OCI-LY7 (cell line): ENCODE results near the gene HDHD5. TPM values are rescaled to one million over a fixed set of nuclear protein-coding genes. Genes with fewer than 3 reads are reported as not detected.
A peak's percentile ranks its signal among the peaks of the same experiment; 100 is the strongest.

Source experiments
- BruUV-seq: library from RNA; stranded (reverse); fragments of 400-500 nt; replicated peaks from 2 replicates; lab custom pipeline; 2021; lab: Mats Ljungman, UMichigan
- CTCF ChIA-PET: fragments of 300-600 bp; sonication (Branson Sonifier 250); formaldehyde crosslinking; loops from one replicate; lab custom pipeline; 2022; ENCODE audit warnings: antibody characterized with exemption; ENCODE audit not compliant: unreplicated experiment; lab: Charles Lee
- POLR2A ChIA-PET: fragments of 300-600 bp; sonication (Branson Sonifier 250); formaldehyde crosslinking; loops from one replicate; lab custom pipeline; 2022; ENCODE audit warnings: antibody characterized with exemption; lab: Charles Lee
- DNase-seq: peaks from one replicate; pipeline ENCODE4 v3.0.0-alpha.2; 2015; ENCODE audit warnings: low spot score
- H2AFZ ChIP-seq: fragments of 200-600 bp; sonication (generic), shearing (Covaris generic); 2 replicates; pipeline ENCODE4 v1.6.1; 2014; ENCODE audit warnings: mild to moderate bottlenecking, antibody characterized with exemption, low read length, moderate library complexity
- H3K27ac ChIP-seq: fragments of 200-600 bp; sonication (generic); 2 replicates; pipeline ENCODE4 v1.5.1; 2014; ENCODE audit warnings: mixed run types, low read depth, mild to moderate bottlenecking, moderate library complexity, low read length, inconsistent platforms; ENCODE audit not compliant: poor library complexity, severe bottlenecking
- H3K36me3 ChIP-seq: fragments of 200-600 bp; sonication (generic); 2 replicates; pipeline ENCODE4 v1.6.1; 2014; ENCODE audit warnings: mild to moderate bottlenecking, antibody characterized with exemption, low read length, moderate library complexity, mixed read lengths; ENCODE audit not compliant: insufficient read depth
- H3K4me1 ChIP-seq: fragments of 200-600 bp; sonication (generic); 2 replicates; pipeline ENCODE4 v1.5.1; 2014; ENCODE audit warnings: mild to moderate bottlenecking, low read length; ENCODE audit not compliant: insufficient read depth, poor library complexity, severe bottlenecking
- H3K4me2 ChIP-seq: fragments of 200-600 bp; sonication (generic); 2 replicates; pipeline ENCODE4 v1.6.1; 2014; ENCODE audit warnings: mild to moderate bottlenecking, low read length
- H3K4me3 ChIP-seq: fragments of 200-600 bp; sonication (generic); 2 replicates; pipeline ENCODE4 v1.5.1; 2014; ENCODE audit warnings: mild to moderate bottlenecking, low read depth, low read length; ENCODE audit not compliant: poor library complexity, severe bottlenecking
- H3K79me2 ChIP-seq: fragments of 200-600 bp; sonication (generic); 2 replicates; pipeline ENCODE4 v1.6.1; 2016; ENCODE audit warnings: low read depth, mild to moderate bottlenecking, low read length, moderate library complexity, mixed read lengths; ENCODE audit not compliant: insufficient read depth
- H3K9me2 ChIP-seq: fragments of 200-600 bp; sonication (generic); 2 replicates; pipeline ENCODE4 v1.6.1; 2016; ENCODE audit warnings: mild to moderate bottlenecking, low read length, mixed read lengths; ENCODE audit not compliant: insufficient read depth
- H3K9me3 ChIP-seq: fragments of 200-600 bp; sonication (generic); 2 replicates; pipeline ENCODE4 v1.6.1; 2014; ENCODE audit warnings: mild to moderate bottlenecking, mixed run types, low read length, mixed read lengths
- H4K20me1 ChIP-seq: fragments of 200-600 bp; sonication (generic); 2 replicates; pipeline ENCODE4 v1.6.1; 2014; ENCODE audit warnings: mild to moderate bottlenecking, antibody characterized with exemption, low read length, moderate library complexity, mixed read lengths; ENCODE audit not compliant: insufficient read depth
- CTCF ChIP-seq: fragments of 200-600 bp; sonication (generic); conservative IDR thresholded peaks from 2 replicates; pipeline ENCODE4 v1.5.1; 2014; ENCODE audit warnings: mild to moderate bottlenecking, antibody characterized with exemption, low read length, moderate library complexity, mixed read lengths
- EZH2phosphoT487 ChIP-seq: fragments of 200-600 bp; sonication (generic); IDR thresholded peaks from 2 replicates; pipeline ENCODE4 v1.6.1; 2018; ENCODE audit warnings: low read depth, borderline replicate concordance, mild to moderate bottlenecking, mixed run types, antibody characterized with exemption, low read length, moderate library complexity, mixed read lengths
- intact Hi-C: fragments of 100-400 bp; cut with micrococcal nuclease; formaldehyde crosslinking; loops from one replicate; pipeline ENCODE4 v1.10.0; 2022; ENCODE audit not compliant: unreplicated experiment
- total RNA-seq, 2 experiments: library from RNA; depleted of rRNA in 1 of 2; stranded (reverse); fragments of >200 nt in 1 of 2; shearing (Covaris generic) in 1 of 2; gene quantifications; 2 replicates each; pipeline ENCODE4 v1.2.3, GENCODE V29; 2014 to 2022

The HDHD5 gene
- total RNA-seq, 2 experiments from 2014 or later = 77.4 to 84.6 TPM

- no peaks in the 10 kb centered on the region for H3K9me2 ChIP-seq
- no peak overlapping the region for H3K4me3 ChIP-seq
- TF ChIP-seq CTCF = no peak
- POLR2A ChIA-PET = interaction anchor here (0.7 kb wide), 3 partner anchors 22 to 26 kb away, joined by 3 to 5 read pairs (median 5); no protein-coding TSS in a partner anchor
- no peaks in the 10 kb centered on the region for H3K36me3 ChIP-seq
- no peak overlapping the region for H3K27ac ChIP-seq
- no peaks in the 10 kb centered on the region for H3K9me3 ChIP-seq
- H3K4me1 ChIP-seq = peaks cover 10% of the 10 kb centered on the region
- no TSS peak for BruUV-seq
- intact Hi-C loops = no loop called here
- no peak overlapping the region for H3K4me2 ChIP-seq
- no peak for DNase-seq
- no peaks in the 10 kb centered on the region for H4K20me1 ChIP-seq
- CTCF ChIA-PET = no interaction called here
- no peaks in the 10 kb centered on the region for H3K79me2 ChIP-seq
- no peak overlapping the region for H2AFZ ChIP-seq
Observed at GRCh38 chr22:17176715-17177114, 17.6 kb upstream of the HDHD5 start.

- H3K9me2 ChIP-seq = no peaks in the 10 kb centered on the region
- CTCF ChIA-PET = interaction anchor here (0.8 to 3.0 kb wide), 6 partner anchors 12 to 330 kb away, joined by 3 to 26 read pairs (median 5); no protein-coding TSS in a partner anchor
- H3K4me2 ChIP-seq = peak overlapping the region; percentile 68
- peak overlapping the region; percentile 98 for H2AFZ ChIP-seq
- POLR2A ChIA-PET = interaction anchor here (0.8 to 3.4 kb wide), 6 partner anchors 12 to 329 kb away, joined by 3 to 19 read pairs (median 3); partner anchors contain the start of gene ADA2
- intact Hi-C loops = loop anchor here (5.0 kb wide), 2 partner anchors 195 to 255 kb away; partner anchors contain the start of gene CECR2
- DNase-seq = no peak
- no peaks in the 10 kb centered on the region for H3K9me3 ChIP-seq
- no peaks in the 10 kb centered on the region for H3K36me3 ChIP-seq
- H4K20me1 ChIP-seq = no peaks in the 10 kb centered on the region
- no peak for TF ChIP-seq EZH2phosphoT487
- no peak; the same call in 1 of the 2 replicates for TF ChIP-seq CTCF
- no peaks in the 10 kb centered on the region for H3K79me2 ChIP-seq
- BruUV-seq = no TSS peak
- no peak overlapping the region for H3K27ac ChIP-seq
- peak overlapping the region; percentile 72 for H3K4me3 ChIP-seq
- H3K4me1 ChIP-seq = peaks cover 11% of the 10 kb centered on the region
Observed at GRCh38 chr22:17172029-17172833, 13.2 kb upstream of the HDHD5 start.
